ENCODE data around the gene RBCK1.

- no peak for TF ChIP-seq EZH2 (IDR thresholded peaks at IDR 0.05)
- no peak for TF ChIP-seq POLR2AphosphoS5 (IDR thresholded peaks at IDR 0.05; ENCODE audit: borderline replicate concordance, low read depth, low read length)
- TF ChIP-seq FOXP2 (optimal IDR thresholded peaks at IDR 0.05; ENCODE audit: control extremely low read depth, extremely low read length, insufficient read depth), result no peak
These were observed 73.1 kb downstream of the RBCK1 start for GRCh38 chr20:481167-481566.

Measured in SK-N-MC (cell line).